22Rv1 (cell line): Measurements from ENCODE around the gene MPST.

Source experiments
- CTCF ChIP-seq: fragments of 450-650 bp; IDR thresholded peaks from 2 replicates; pipeline ENCODE4 v1.5.1; 2017; ENCODE audit warnings: mild to moderate bottlenecking
- ZFX ChIP-seq: fragments of 450-650 bp; IDR thresholded peaks from 2 replicates; pipeline ENCODE4 v1.6.1; 2017; ENCODE audit warnings: antibody characterized with exemption, borderline replicate concordance

GRCh38 chr22:36976606-36977005 is 42.9 kb upstream of the MPST start:
- TF ChIP-seq CTCF (no peak), ZFX (no peak)
